IPS-NIHi7 (cell line): ENCODE results near the gene STAP2.
A peak's percentile ranks its signal among the peaks of the same experiment; 100 is the strongest.

Experiments
- DNase-seq: peaks from one replicate; pipeline ENCODE4 v3.0.0; 2012; ENCODE audit warnings: mixed read lengths; ENCODE audit errors: extremely low spot score

The STAP2 gene, protein sequence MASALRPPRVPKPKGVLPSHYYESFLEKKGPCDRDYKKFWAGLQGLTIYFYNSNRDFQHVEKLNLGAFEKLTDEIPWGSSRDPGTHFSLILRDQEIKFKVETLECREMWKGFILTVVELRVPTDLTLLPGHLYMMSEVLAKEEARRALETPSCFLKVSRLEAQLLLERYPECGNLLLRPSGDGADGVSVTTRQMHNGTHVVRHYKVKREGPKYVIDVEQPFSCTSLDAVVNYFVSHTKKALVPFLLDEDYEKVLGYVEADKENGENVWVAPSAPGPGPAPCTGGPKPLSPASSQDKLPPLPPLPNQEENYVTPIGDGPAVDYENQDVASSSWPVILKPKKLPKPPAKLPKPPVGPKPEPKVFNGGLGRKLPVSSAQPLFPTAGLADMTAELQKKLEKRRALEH

DNA sequence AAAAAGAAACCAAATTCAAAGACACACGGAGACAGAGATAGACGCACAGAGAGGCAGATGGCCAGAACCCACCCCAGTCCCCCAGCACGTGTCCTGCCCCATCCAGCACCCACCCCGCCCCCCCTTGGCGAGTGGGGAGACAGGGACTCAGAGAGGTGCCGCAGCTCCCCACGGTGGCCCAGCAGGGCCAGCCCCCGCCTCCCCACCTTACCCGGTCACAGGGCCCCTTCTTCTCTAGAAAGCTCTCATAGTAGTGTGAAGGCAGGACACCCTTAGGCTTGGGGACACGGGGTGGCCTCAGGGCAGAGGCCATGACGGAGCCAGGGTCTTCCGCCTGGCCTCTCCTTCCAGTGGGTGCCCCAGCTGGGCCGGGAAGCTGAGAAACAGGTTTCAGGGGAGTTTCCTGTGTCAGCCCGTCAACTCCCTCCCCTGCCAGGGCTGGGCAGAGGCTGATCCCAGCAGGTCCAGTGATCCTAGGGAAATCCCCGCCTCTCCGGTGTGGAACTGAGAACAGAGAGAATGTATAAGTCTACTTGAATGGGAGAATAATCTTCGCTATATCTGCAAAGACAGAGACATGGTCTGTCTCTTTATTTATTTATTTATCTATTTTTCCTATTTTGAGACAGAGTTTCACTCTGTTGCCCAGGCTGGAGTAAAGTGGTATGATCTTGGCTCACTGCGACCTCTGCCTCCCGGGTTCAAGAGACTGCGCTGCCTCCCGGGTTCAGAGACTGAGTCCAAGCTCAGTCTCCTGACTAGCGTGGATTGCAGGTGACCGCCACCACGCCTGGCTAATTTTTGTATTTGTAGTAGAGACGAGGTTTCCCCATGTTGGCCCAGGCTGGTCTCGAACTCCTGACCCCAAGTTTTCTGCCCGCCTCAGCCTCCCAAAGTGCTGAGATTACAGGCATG lies at the start of gene STAP2:
Gene STAP2 (minus strand): TSS at position 387 of the 915 bp plus-strand sequence. CDS start 74 bp downstream, at position 313.
- DNase-seq = no peak

- no peak for DNase-seq
Observed at GRCh38 chr19:4386041-4386782, 47.6 kb upstream of the STAP2 start.

DNA sequence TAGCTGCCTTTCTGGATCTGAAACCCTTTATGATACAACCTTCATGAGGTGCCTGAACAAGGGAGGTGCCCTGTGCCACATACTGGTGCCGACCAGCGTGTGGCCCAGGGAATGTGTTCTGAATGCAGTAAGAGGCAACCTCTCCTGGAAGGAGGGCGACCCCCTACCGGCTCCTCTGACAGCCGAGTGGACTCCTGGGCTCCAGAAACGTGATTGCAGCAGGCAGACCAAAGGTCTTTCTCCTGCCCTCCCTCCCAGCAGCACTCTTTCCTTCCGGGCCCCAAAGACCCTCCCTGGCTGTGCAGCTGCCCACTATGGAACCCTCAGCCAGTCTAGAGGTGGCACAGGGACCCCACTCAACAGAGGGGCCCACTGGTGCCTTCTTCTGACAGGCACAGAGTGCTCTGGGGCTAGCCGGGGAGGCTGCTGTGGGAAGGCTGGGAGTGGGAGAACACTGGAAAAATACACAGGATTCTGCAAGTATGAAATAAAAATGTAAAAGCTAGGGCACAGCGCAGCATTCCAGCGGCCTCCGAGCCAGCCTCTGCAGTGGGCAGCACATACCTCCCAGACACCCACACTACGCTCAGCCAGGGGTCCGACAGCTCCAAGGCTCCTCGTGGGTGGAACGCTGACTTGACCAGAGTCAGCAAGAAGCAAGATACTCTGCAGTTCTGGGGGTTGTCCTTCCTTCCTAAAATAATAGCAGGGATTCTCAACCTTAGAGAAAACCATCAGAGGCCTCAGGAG lies 46.8 kb upstream of the STAP2 start:
- no peak for DNase-seq

DNA sequence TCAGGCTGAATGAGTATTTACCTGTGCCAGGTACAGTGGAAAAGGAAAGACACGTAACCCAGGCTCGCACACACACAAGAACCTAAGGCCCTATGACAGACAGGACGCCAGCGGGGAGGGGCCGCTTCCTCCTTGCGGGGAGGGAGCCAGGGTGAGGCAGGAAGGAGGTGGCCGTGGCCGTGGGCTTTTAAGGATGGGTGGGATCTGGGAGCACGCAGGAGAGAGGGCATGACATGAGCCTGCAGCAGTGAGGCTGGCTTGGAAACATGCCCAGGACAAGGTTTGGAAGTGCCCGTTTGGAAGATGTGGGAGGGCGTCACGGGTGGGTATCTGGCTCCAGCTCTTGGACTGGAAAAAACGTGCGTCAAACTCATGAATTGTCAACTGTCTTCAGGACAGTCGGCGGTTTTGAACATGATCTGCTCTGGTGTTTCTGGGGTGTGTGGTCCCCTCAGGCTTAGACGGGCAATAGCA lies 41.7 kb upstream of the STAP2 start:
- no peak for DNase-seq

DNA sequence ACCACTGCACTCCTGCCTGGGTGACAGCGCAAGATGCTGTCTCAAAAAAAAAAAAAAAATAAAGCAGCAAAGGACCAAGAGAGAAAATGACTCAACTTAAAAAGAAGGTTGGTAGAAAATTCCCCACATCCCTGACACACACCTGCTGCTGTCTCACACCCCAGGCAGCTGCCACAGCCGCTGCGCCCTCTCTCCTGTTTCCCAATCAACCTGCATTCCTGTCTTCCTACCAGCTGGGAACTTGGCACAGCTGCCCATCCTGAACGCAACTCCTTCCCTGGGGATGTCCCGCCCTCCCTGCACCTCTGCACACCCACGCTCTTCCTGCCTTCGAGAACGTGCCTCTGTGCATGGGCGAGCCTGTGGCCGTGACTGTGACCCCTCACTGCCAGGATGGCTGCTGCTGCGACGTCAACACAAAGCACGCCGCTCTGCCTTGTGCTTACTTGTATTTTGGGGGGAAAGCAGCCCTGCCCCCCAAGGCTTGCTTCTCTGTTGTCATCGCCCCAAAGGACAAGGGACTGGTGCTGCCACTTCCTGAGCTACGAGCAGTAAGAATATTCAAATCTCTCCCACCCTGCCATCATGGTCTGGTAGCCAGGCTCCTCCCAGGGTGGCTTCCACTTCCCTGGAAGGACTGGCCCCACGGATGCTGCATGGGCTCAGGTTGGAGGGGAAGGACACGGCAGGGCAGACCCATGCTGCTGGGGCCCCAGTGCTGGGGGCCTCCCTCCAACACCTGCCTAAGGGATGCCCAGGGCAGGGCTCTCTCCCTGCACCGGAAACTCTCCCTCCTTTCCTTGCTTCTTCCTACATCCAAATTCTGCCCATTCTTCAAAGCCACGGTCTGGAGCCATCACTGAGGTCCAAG lies 41.0 kb upstream of the STAP2 start:
- DNase-seq = no peak

DNA sequence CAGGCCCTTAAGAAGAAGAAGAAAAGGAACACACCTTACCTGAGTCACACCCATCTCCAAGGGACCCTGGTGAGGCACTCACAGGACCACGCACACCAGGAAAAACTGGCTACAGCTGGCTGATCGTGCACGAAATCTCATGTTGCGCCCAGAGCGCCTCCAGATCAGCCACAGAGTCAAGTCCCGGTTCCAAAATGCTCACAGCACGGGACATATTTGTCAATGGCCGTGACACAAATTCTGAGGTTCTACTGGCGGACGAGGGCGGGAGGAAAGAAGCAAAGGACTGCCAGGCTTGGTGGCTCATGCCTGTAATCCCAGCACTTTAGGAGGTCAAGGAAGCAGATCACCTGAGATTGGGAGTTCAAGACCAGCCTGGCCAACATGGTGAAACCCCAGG lies 40.3 kb upstream of the STAP2 start:
- DNase-seq = no peak

DNA sequence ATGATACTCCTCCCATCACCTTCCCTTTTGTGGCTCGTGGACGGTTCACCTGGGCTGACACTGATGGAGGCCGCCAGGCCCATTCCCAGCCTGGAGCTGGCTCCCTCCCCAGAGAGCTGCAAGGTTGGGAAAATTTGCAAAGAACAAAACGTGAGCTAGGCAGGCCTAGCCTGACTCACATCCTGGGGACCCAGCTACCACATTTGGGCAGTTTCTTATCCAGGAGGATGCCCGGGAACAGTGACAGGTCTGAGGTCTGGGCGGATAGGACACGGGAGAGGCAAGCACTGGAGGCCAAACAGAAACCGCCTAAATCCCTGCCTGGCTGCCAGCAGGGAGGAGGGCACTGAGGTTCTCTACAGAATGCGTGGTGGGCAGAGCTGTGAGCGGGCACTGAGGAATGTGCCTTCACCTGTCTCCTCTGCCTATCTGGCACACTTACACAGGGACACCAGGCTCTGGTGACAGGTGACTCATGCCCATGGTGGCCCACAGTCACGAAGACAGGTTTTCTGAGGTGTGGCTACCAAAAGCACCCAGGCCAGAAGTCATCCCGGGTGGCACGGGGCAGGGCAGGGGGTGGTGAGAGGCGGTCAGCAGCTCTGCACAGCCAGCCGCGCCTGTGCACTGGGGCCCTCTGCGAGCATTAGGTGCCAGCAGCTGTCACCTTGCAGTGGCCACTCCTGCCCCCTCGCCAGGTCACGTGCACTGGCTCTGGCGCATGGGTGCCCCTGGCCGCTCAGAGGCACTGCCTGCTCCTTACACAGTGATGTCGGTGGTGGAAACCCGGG lies 38.6 kb upstream of the STAP2 start:
- no peak for DNase-seq

GRCh38 chr19:4376671-4376990 lies 38.0 kb upstream of the STAP2 start:
- DNase-seq = no peak

DNA sequence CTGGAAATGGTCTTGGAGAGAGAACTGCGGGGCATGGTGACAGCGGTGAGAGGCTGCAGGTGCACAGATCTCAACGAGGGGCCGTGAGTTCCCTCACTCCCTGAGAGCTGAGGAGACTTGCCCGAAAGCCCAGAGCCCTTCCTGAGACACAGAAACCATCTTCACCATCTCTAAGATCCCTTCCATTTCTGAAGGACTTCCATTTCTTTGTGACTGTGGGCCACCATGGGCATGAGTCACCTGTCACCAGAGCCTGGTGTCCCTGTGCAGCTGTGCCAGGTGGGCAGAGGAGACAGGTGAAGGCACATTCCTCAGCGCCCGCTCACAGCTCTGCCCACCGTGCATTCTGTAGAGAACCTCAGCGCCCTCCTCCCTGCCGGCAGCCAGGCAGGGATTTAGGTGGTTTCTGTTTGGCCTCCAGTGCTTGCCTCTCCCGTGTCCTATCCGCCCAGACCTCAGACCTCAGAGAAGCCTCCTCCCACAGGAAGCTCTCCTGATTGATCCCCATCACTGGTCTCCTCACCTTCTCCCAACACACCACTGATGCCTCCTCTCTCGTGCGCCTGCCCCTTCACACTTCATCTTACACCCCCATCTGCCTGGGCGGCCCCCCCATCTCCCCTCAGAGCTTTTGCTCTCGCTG lies 37.5 kb upstream of the STAP2 start:
- no peak for DNase-seq

DNA sequence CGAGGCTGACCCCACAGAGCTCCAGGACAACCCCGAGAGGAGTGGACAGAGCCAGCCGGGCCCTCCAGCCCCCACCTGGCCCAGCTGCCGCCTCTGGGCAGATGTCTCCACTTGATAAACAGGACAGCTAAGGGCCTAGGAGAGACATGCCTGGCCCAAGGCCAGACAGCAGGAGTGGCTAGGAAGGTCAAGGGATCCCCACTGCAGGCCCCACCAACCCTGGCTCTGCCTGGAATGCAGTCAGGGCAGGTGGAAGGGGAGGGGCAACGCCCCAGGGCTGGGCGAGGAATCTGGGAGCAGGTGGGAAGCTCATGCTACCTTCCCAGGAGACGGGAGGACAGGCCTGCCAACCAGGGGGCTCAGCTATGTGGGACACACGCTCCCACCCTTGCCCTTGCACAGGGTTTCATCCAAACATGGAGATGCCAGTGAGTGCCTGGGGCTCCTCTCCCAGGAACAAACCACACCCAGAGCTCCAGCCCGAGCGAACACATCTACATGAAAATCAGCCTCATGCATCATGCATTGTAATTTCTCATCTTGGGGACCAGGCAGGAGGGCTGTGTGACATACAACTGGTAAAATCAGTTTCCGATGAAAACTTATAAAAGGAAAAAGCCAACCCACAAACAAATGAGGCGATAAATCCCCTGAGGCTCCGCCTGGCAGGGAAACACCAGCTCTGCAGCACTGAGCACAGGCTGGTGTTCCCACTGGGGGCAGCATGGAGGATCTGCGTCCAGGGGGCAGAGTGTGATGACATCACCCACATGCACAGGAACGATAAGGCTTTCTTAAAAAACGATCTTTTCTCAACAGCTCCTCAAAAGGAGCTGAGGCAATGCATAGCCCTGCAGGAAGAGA lies 36.8 kb upstream of the STAP2 start:
- DNase-seq = peak; percentile 70

GRCh38 chr19:4374498-4375163 lies 36.0 kb upstream of the STAP2 start:
- no peak for DNase-seq

GRCh38 chr19:4373601-4374497 lies 35.2 kb upstream of the STAP2 start:
- no peak for DNase-seq

- DNase-seq = no peak
Observed at GRCh38 chr19:4373013-4373367, 34.4 kb upstream of the STAP2 start.

GRCh38 chr19:4372165-4373012 lies 33.8 kb upstream of the STAP2 start:
- DNase-seq = no peak
